GM12892 (cell line): ENCODE results near the gene MYEOV.

ENCODE experiments used
- POLR2A ChIP-seq: IDR thresholded peaks from 2 replicates; pipeline ENCODE4 v1.6.1; 2011; ENCODE audit warnings: low read depth, low read length, control low read depth
- POLR2AphosphoS5 ChIP-seq: IDR thresholded peaks from 2 replicates; pipeline ENCODE4 v1.6.1; 2011; ENCODE audit warnings: low read depth, low read length, control low read depth
- TAF1 ChIP-seq: IDR thresholded peaks from 2 replicates; pipeline ENCODE4 v1.6.1; 2011; ENCODE audit warnings: low read depth, mild to moderate bottlenecking, control low read depth, low read length, borderline replicate concordance

DNA sequence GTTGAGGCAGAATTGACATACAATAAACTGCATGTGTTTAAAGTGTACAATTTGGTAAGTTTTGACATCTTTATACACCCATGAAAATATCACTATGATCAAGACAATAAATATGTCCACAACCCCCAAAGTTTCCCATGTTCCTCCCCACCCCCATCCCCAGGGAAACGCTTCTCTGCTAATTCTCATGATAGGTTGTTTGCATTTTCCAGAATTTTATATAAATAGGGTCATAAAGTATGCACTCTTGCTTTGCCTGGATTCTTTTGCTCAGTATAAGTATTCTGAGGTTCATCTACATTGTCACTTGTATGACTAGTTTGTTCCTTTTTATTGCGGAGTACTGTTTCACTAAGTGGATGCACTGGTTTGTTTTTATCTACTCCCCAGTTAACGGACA, 35.6 kb downstream of the MYEOV start:
- TF ChIP-seq POLR2A (no peak), POLR2AphosphoS5 (no peak), TAF1 (no peak)
